Measurements from ENCODE around the gene OSGIN1.

The OSGIN1 gene

GRCh38 chr16:83958137-83958845, 5.3 kb downstream of the OSGIN1 start:
- DNase-seq (ENCODE audit: low read depth in 2 of 2) = no peak

GRCh38 chr16:83958846-83959565, 6.0 kb downstream of the OSGIN1 start:
- no peak for DNase-seq (ENCODE audit: low read depth in 2 of 2)

GRCh38 chr16:83959656-83960434, 6.8 kb downstream of the OSGIN1 start:
- no peak for DNase-seq (ENCODE audit: low read depth in 2 of 2)

- no peak for DNase-seq (ENCODE audit: low read depth in 2 of 2)
Observed at GRCh38 chr16:83960521-83961249, 7.6 kb downstream of the OSGIN1 start.

GRCh38 chr16:83961591-83961990, 8.6 kb downstream of the OSGIN1 start:
- DNase-seq (ENCODE audit: low read depth in 2 of 2) = no peak

- DNase-seq (ENCODE audit: low read depth in 2 of 2) = no peak
Observed at GRCh38 chr16:83963277-83964119, 10.5 kb downstream of the OSGIN1 start.

- no peak for DNase-seq (ENCODE audit: low read depth in 2 of 2)
Observed at GRCh38 chr16:83964684-83965443, 11.8 kb downstream of the OSGIN1 start.

- DNase-seq (ENCODE audit: low read depth in 2 of 2) = no peak
Observed at GRCh38 chr16:83965444-83966152, 12.6 kb downstream of the OSGIN1 start.

- no peak for DNase-seq (ENCODE audit: low read depth in 2 of 2)
Observed at GRCh38 chr16:83966153-83966696, 13.2 kb downstream of the OSGIN1 start.

- no peak for DNase-seq (ENCODE audit: low read depth in 2 of 2)
Observed at GRCh38 chr16:83967091-83967490, 14.1 kb downstream of the OSGIN1 start.

GRCh38 chr16:83967838-83968305, 14.8 kb downstream of the OSGIN1 start, which contains the start of gene NECAB2:
NECAB2 (plus strand) TSS chr16:83968244; CDS start chr16:83968649, 405 bp downstream.
- DNase-seq (ENCODE audit: low read depth in 2 of 2) = peak in 1 of 2 donors; percentile 15

- no peak for DNase-seq (ENCODE audit: low read depth in 2 of 2)
Observed at GRCh38 chr16:83968306-83968851, 15.3 kb downstream of the OSGIN1 start.

GRCh38 chr16:83968891-83969649, 16.0 kb downstream of the OSGIN1 start:
- DNase-seq (ENCODE audit: low read depth in 2 of 2) = no peak

GRCh38 chr16:83969771-83970429, 16.9 kb downstream of the OSGIN1 start:
- DNase-seq (ENCODE audit: low read depth in 2 of 2) = no peak

- DNase-seq (ENCODE audit: low read depth in 2 of 2) = no peak
Observed at GRCh38 chr16:83970430-83970815, 17.4 kb downstream of the OSGIN1 start.

- DNase-seq (ENCODE audit: low read depth in 2 of 2) = no peak
Observed at GRCh38 chr16:83971165-83972130, 18.4 kb downstream of the OSGIN1 start.

Data from activated CD4-positive, alpha-beta T cell treated with anti-CD3 and anti-CD28 coated beads for 24 hours (primary cell).